OCI-LY3 (cell line): ENCODE measurements around the gene WSCD2.

Experiments
- CTCF ChIP-seq: fragments of 200-600, 300-600 bp; sonication (generic); IDR thresholded peaks from 2 replicates; pipeline ENCODE4 v1.5.1; 2014; ENCODE audit warnings: antibody characterized with exemption, low read length, low read depth
- EZH2phosphoT487 ChIP-seq: fragments of 200-600 bp; shearing (Covaris generic); IDR thresholded peaks from 2 replicates; pipeline ENCODE4 v1.6.1; 2018; ENCODE audit warnings: antibody characterized with exemption, mixed run types, low read depth

- no peak for TF ChIP-seq CTCF
- TF ChIP-seq EZH2phosphoT487 = no peak
Measured at GRCh38 chr12:108277613-108278012, 148.5 kb downstream of the WSCD2 start.
